Right renal cortex interstitium (tissue), 3 donors: Measurements from ENCODE around the gene EIF2AK2. TPM values are rescaled to one million over a fixed set of nuclear protein-coding genes. Genes with fewer than 3 reads are reported as not detected.

ENCODE experiments used
- polyA plus RNA-seq, 3 donors: library from polyadenylated mRNA; unstranded; fragments of 120-200 nt; gene quantifications; one replicate each; pipeline ENCODE4 v1.2.1, GENCODE V29; 2013; ENCODE audit not compliant: insufficient read length in 3 of 3

EIF2AK2 gene
- polyA plus RNA-seq, 3 donors, result 33.4 to 36.7 (median 34.0) TPM

Other genes with a start within 250 kb of the EIF2AK2 start
- 10 to 100 TPM; 23.7 to 25.6 (median 25.3) TPM for gene STRN, start 190.4 kb downstream of the EIF2AK2 start, polyA plus RNA-seq
- gene HEATR5B, start 72.6 kb downstream of the EIF2AK2 start, polyA plus RNA-seq, result 10 to 100 TPM; 22.9 to 25.1 (median 22.9) TPM
- 10 to 100 TPM; 10.2 to 12.2 (median 10.8) TPM for gene GPATCH11, start 72.5 kb downstream of the EIF2AK2 start, polyA plus RNA-seq
- gene SULT6B1, start 31.7 kb upstream of the EIF2AK2 start, polyA plus RNA-seq, result not detected
- gene CEBPZOS, start 39.5 kb upstream of the EIF2AK2 start, polyA plus RNA-seq, result 10 to 100 TPM; 55.3 to 56.9 (median 56.6) TPM
- gene CEBPZ, start 74.6 kb upstream of the EIF2AK2 start, polyA plus RNA-seq, result 100 to 1,000 TPM in 1 of 3 donors, 10 to 100 TPM in 2; 98.8 to 109 (median 99.8) TPM
- gene NDUFAF7, start 74.7 kb upstream of the EIF2AK2 start, polyA plus RNA-seq, result 10 to 100 TPM; 24.0 to 28.1 (median 24.9) TPM
- 10 to 100 TPM; 49.5 to 53.1 (median 52.2) TPM for gene PRKD3, start 167.9 kb upstream of the EIF2AK2 start, polyA plus RNA-seq
- gene QPCT, start 187.7 kb upstream of the EIF2AK2 start, polyA plus RNA-seq, result 10 to 100 TPM; 11.4 to 16.4 (median 16.2) TPM